Natural killer cell (primary cell): Measurements from ENCODE around the gene PCAT6. TPM values are rescaled to one million over a fixed set of nuclear protein-coding genes. Genes with fewer than 3 reads are reported as not detected.
"Not testable (repeated sequence)": the region's sequence is repeated elsewhere in the genome, so short reads cannot be mapped to it uniquely, and the experiment has no call there.

Source experiments
- ATAC-seq, 3 donors: fragments of 150-1000 bp in 2 of 3; fragments of 200-7000 bp in 1 of 3; cut with Tn5 transposase; 1 replicate in 1 of 3; 2 replicates in 2 of 3; pipeline ENCODE4 v1.10.0; 2021; ENCODE audit warnings: mild to moderate bottlenecking in 2 of 3, moderate library complexity in 2 of 3
- DNase-seq, 2 donors: peaks; one replicate each; pipeline versions ENCODE4 v3.0.0 to v3.0.0-alpha.2; 2013 to 2021; ENCODE audit warnings: mixed read lengths in 1 of 2
- H3K27ac ChIP-seq: one replicate; pipeline ENCODE4 v1.5.1; 2013; ENCODE audit warnings: mild to moderate bottlenecking, low read length
- H3K27me3 ChIP-seq: one replicate; pipeline ENCODE4 v1.6.1; 2013; ENCODE audit warnings: low read length; ENCODE audit not compliant: control insufficient read depth, insufficient read depth
- H3K36me3 ChIP-seq: one replicate; pipeline ENCODE4 v1.6.1; 2013; ENCODE audit warnings: low read length; ENCODE audit not compliant: control insufficient read depth, insufficient read depth
- H3K4me1 ChIP-seq: one replicate; pipeline ENCODE4 v1.6.1; 2013; ENCODE audit warnings: low read length; ENCODE audit not compliant: control insufficient read depth, insufficient read depth
- H3K4me3 ChIP-seq: one replicate; pipeline ENCODE4 v1.5.1; 2013; ENCODE audit warnings: low read length
- H3K9me3 ChIP-seq: one replicate; pipeline ENCODE4 v1.6.1; 2013; ENCODE audit warnings: low read length; ENCODE audit not compliant: control insufficient read depth, insufficient read depth
- H3K27ac Mint-ChIP-seq, 2 donors: one replicate each; pipeline ENCODE4 v1.8.0; 2022; ENCODE audit warnings: mild to moderate bottlenecking in 2 of 2, mixed read lengths in 2 of 2, moderate library complexity in 1 of 2
- H3K27me3 Mint-ChIP-seq, 2 donors: one replicate each; pipeline ENCODE4 v1.8.0; 2022; ENCODE audit warnings: low read depth in 2 of 2, mixed read lengths in 2 of 2
- H3K36me3 Mint-ChIP-seq: one replicate; pipeline ENCODE4 v1.8.0; 2022; ENCODE audit warnings: mixed read lengths
- H3K4me1 Mint-ChIP-seq, 2 donors: one replicate each; pipeline ENCODE4 v1.8.0; 2022; ENCODE audit warnings: mixed read lengths in 2 of 2
- H3K4me3 Mint-ChIP-seq: one replicate; pipeline ENCODE4 v1.8.0; 2022; ENCODE audit warnings: mild to moderate bottlenecking, moderate library complexity, mixed read lengths
- H3K9me3 Mint-ChIP-seq, 2 donors: one replicate each; pipeline ENCODE4 v1.8.0; 2022; ENCODE audit warnings: mixed read lengths in 2 of 2
- CTCF ChIP-seq: fragments of 200-600 bp; IDR thresholded peaks from one replicate; pipeline ENCODE4 v1.8.0; 2022; ENCODE audit warnings: antibody characterized with exemption
- WGBS: methylation state at CpG from one replicate; pipeline ENCODE4 v1.1.7; 2013; ENCODE audit warnings: missing lambda C conversion rate; ENCODE audit not compliant: insufficient coverage; 5-methylcytosine and 5-hydroxymethylcytosine counted together
- intact Hi-C: fragments of 100-400 bp; cut with micrococcal nuclease; formaldehyde crosslinking; loops from one replicate; pipeline ENCODE4 v1.14.2; 2022
- total RNA-seq, 4 donors: library from RNA; stranded (reverse); fragments of 120-200 nt in 1 of 4; gene quantifications; one replicate each; pipeline versions ENCODE4 v1.2.3 to v1.2.4, GENCODE V29; 2013 to 2022

Gene PCAT6
- total RNA-seq, 3 donors from 2014 or later (not counting 1 experiment from before 2014, with no cell fraction given), result 1.1 to 1.5 TPM; not detected in 1

GRCh38 chr1:202794051-202794740 lies 16.6 kb upstream of the PCAT6 start:
- Histone ChIP-seq H3K4me1 (peaks cover 5% of the 10 kb centered on the region), H3K27ac (no peak overlapping the region), H3K4me3 (no peak overlapping the region), H3K9me3 (no peaks in the 10 kb centered on the region), H3K36me3 (no peaks in the 10 kb centered on the region), H3K27me3 (no peaks in the 10 kb centered on the region)
- no peak for TF ChIP-seq CTCF
- DNase-seq (no peak), ATAC-seq (no peak)
- Mint-ChIP-seq H3K27me3 (no peaks in the 10 kb centered on the region), H3K4me3 (no peak overlapping the region), H3K9me3 (no peaks in the 10 kb centered on the region), H3K27ac (no peak overlapping the region), H3K4me1 (peaks cover 16 to 42% of the 10 kb centered on the region in 2 donors), H3K36me3 (no peaks in the 10 kb centered on the region)
- intact Hi-C loops, result no loop called here

GRCh38 chr1:202794931-202795330 lies 15.8 kb upstream of the PCAT6 start:
- not testable (repeated sequence) for H3K27ac Mint-ChIP-seq

GRCh38 chr1:202796670-202797069 lies 14.1 kb upstream of the PCAT6 start:
- 90% methylated on average over 7 of the region's 7 CpGs for WGBS
- H3K4me1 ChIP-seq, result no peaks in the 10 kb centered on the region
- H3K9me3 Mint-ChIP-seq, result no peaks in the 10 kb centered on the region
- H3K27me3 Mint-ChIP-seq, result no peaks in the 10 kb centered on the region
- no peak for TF ChIP-seq CTCF
- ATAC-seq (no peak), DNase-seq (no peak)
- no peaks in the 10 kb centered on the region for H3K36me3 ChIP-seq
- H3K27me3 ChIP-seq, result no peaks in the 10 kb centered on the region
- H3K27ac ChIP-seq, result no peak overlapping the region
- no peak overlapping the region for H3K27ac Mint-ChIP-seq
- intact Hi-C loops, result no loop called here
- no peaks in the 10 kb centered on the region for H3K9me3 ChIP-seq
- H3K4me3 ChIP-seq, result no peak overlapping the region
- H3K36me3 Mint-ChIP-seq, result no peaks in the 10 kb centered on the region
- H3K4me3 Mint-ChIP-seq, result no peak overlapping the region
- H3K4me1 Mint-ChIP-seq, result peaks cover 15 to 38% of the 10 kb centered on the region in 2 donors

More at GRCh38 chr1:202794931-202795330, 15.8 kb upstream of the PCAT6 start:
- H3K9me3 ChIP-seq, intact Hi-C loops, H3K4me3 Mint-ChIP-seq, H3K27me3 ChIP-seq, H3K36me3 ChIP-seq, ATAC-seq, H3K27ac ChIP-seq, H3K36me3 Mint-ChIP-seq, DNase-seq, H3K4me1 ChIP-seq, H3K9me3 Mint-ChIP-seq, H3K27me3 Mint-ChIP-seq, H3K4me3 ChIP-seq: not testable (repeated sequence)
- 77% methylated on average over 5 of the region's 6 CpGs for WGBS
- H3K4me1 Mint-ChIP-seq, result peaks cover 15 to 39% of the 10 kb centered on the region in 2 donors

GRCh38 chr1:202798260-202798659 lies 12.5 kb upstream of the PCAT6 start:
- WGBS, result 73% methylated on average over 3 of the region's 4 CpGs
- Histone ChIP-seq H3K9me3 (no peaks in the 10 kb centered on the region), H3K4me3 (no peak overlapping the region), H3K27me3 (no peaks in the 10 kb centered on the region), H3K36me3 (no peaks in the 10 kb centered on the region), H3K4me1 (no peaks in the 10 kb centered on the region), H3K27ac (no peak overlapping the region)
- DNase-seq (no peak), ATAC-seq (no peak)
- no peak overlapping the region for H3K4me3 Mint-ChIP-seq
- TF ChIP-seq CTCF, result no peak
- H3K4me1 Mint-ChIP-seq, result peaks cover 15 to 40% of the 10 kb centered on the region in 2 donors
- intact Hi-C loops, result no loop called here
- no peaks in the 10 kb centered on the region for H3K36me3 Mint-ChIP-seq
- no peaks in the 10 kb centered on the region for H3K27me3 Mint-ChIP-seq
- no peaks in the 10 kb centered on the region for H3K9me3 Mint-ChIP-seq
- H3K27ac Mint-ChIP-seq, result no peak overlapping the region
